Measurements from ENCODE around the gene MEGF9.

DNA sequence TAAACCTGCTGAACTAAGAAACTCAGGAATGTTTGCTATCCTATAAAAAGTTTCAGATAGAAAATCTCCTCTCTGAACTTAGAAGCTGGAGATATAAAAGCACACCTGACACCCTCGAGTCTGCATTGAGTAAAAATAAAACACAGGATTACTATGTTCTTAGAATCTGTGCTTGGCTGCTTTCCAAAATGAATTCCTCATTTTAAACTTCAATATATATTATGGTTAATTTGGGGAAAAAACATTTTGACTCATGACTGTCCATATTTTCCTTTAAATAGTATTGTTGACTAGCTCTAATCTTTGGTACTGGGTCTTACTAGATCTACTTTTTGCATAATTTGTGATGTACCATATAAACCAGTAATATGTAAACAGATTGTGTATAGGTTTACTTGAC lies 42.3 kb upstream of the MEGF9 start:
- TF ChIP-seq, protein P1, sequence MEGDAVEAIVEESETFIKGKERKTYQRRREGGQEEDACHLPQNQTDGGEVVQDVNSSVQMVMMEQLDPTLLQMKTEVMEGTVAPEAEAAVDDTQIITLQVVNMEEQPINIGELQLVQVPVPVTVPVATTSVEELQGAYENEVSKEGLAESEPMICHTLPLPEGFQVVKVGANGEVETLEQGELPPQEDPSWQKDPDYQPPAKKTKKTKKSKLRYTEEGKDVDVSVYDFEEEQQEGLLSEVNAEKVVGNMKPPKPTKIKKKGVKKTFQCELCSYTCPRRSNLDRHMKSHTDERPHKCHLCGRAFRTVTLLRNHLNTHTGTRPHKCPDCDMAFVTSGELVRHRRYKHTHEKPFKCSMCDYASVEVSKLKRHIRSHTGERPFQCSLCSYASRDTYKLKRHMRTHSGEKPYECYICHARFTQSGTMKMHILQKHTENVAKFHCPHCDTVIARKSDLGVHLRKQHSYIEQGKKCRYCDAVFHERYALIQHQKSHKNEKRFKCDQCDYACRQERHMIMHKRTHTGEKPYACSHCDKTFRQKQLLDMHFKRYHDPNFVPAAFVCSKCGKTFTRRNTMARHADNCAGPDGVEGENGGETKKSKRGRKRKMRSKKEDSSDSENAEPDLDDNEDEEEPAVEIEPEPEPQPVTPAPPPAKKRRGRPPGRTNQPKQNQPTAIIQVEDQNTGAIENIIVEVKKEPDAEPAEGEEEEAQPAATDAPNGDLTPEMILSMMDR (IDR thresholded peaks at IDR 0.05), result no peak
- TF ChIP-seq POLR2AphosphoS5 (IDR thresholded peaks at IDR 0.05), result no peak
- TF ChIP-seq POLR2A (IDR thresholded peaks at IDR 0.05), result no peak
- TF ChIP-seq EP300 (IDR thresholded peaks at IDR 0.05), result no peak

Data from sigmoid colon (tissue), 4 donors.